Omental fat pad (tissue), 4 donors: ENCODE data around the gene SYNE2. TPM values are rescaled to one million over a fixed set of nuclear protein-coding genes. Genes with fewer than 3 reads are reported as not detected.

Experiments used
- ATAC-seq: fragments of 150-250 bp; one replicate; pipeline ENCODE4 v1.9.1; 2016; ENCODE audit warnings: mild to moderate bottlenecking, moderate library complexity; ENCODE audit not compliant: low FRiP score
- DNase-seq: peaks from one replicate; pipeline ENCODE4 v3.0.0-alpha.2; 2019; ENCODE audit warnings: low spot score
- CTCF ChIP-seq, 3 donors: fragments of 450-650 bp; IDR thresholded peaks; one replicate each; pipeline ENCODE4 v1.5.1; 2016 to 2017; ENCODE audit warnings: antibody characterized with exemption in 3 of 3, mild to moderate bottlenecking in 3 of 3, moderate library complexity in 2 of 3
- total RNA-seq, 4 donors: library from RNA; depleted of rRNA; stranded (reverse); fragments of >200 nt; gene quantifications; one replicate each; pipeline ENCODE4 v1.1.0, GENCODE V29; 2016

SYNE2 gene
- total RNA-seq, 4 donors from 2014 or later, result 162 to 274 (median 207) TPM

- DNase-seq (no peak), ATAC-seq (no peak)
- TF ChIP-seq CTCF (IDR thresholded peaks at IDR 0.05), result no peak
Observed at GRCh38 chr14:63974176-63974575, 121.4 kb downstream of the SYNE2 start.

GRCh38 chr14:63981569-63981968 lies 128.8 kb downstream of the SYNE2 start:
- no peak for TF ChIP-seq CTCF (IDR thresholded peaks at IDR 0.05)
- no peak for DNase-seq
- no peak for ATAC-seq

- no peak for TF ChIP-seq CTCF (IDR thresholded peaks at IDR 0.05)
- ATAC-seq (no peak), DNase-seq (no peak)
Observed at GRCh38 chr14:63982156-63982555, 129.4 kb downstream of the SYNE2 start.

- TF ChIP-seq CTCF (IDR thresholded peaks at IDR 0.05), result no peak
- DNase-seq (no peak), ATAC-seq (no peak)
Observed at GRCh38 chr14:63982629-63983028, 129.8 kb downstream of the SYNE2 start.

- ATAC-seq (peak; percentile 78), DNase-seq (no peak)
- TF ChIP-seq CTCF (IDR thresholded peaks at IDR 0.05), result no peak
Observed at GRCh38 chr14:63986789-63987533, 134.2 kb downstream of the SYNE2 start.

GRCh38 chr14:63988579-63988978 lies 135.8 kb downstream of the SYNE2 start:
- DNase-seq, result no peak
- TF ChIP-seq CTCF (IDR thresholded peaks at IDR 0.05), result no peak
- no peak for ATAC-seq

GRCh38 chr14:63991833-63992232 lies 139.0 kb downstream of the SYNE2 start:
- no peak for TF ChIP-seq CTCF (IDR thresholded peaks at IDR 0.05)
- DNase-seq, result no peak
- ATAC-seq, result no peak
